Fibroblast of lung (primary cell): Measurements from ENCODE around the gene ATG7. TPM values are rescaled to one million over a fixed set of nuclear protein-coding genes. Genes with fewer than 3 reads are reported as not detected.

Experiments
- DNase-seq, 2 donors: peaks; one replicate each; pipeline versions ENCODE4 v3.0.0 to v3.0.0-alpha.2; 2010; ENCODE audit warnings: low read depth in 2 of 2
- H2AFZ ChIP-seq: 2 replicates; pipeline ENCODE4 v1.5.1; 2012; ENCODE audit warnings: low read length, control low read depth, inconsistent platforms
- H3K27ac ChIP-seq: 2 replicates; pipeline ENCODE4 v1.5.1; 2011; ENCODE audit warnings: low read length, control low read depth; ENCODE audit not compliant: insufficient read depth
- H3K27me3 ChIP-seq: 2 replicates; pipeline ENCODE4 v1.5.1; 2011; ENCODE audit warnings: mild to moderate bottlenecking, low read length; ENCODE audit not compliant: control insufficient read depth, insufficient read depth
- H3K36me3 ChIP-seq: 2 replicates; pipeline ENCODE4 v1.5.1; 2011; ENCODE audit warnings: low read length; ENCODE audit not compliant: control insufficient read depth, insufficient read depth
- H3K4me1 ChIP-seq: 2 replicates; pipeline ENCODE4 v1.5.1; 2011; ENCODE audit warnings: low read length; ENCODE audit not compliant: control insufficient read depth, insufficient read depth; ENCODE audit errors: extremely low read depth
- H3K4me2 ChIP-seq: 2 replicates; pipeline ENCODE4 v1.5.1; 2011; ENCODE audit warnings: low read length, control low read depth; ENCODE audit not compliant: insufficient read depth; ENCODE audit errors: extremely low read depth
- H3K4me3 ChIP-seq, 4 experiments: fragments of 200-600 bp in 1 of 4; sonication (generic) in 1 of 4; replicated peaks in 1 of 4; 2 replicates each; pipeline ENCODE4 v1.5.1; 2011 to 2016; ENCODE audit warnings: low read length in 4 of 4, low read depth in 3 of 4, mild to moderate bottlenecking in 3 of 4, control low read depth in 2 of 4, inconsistent platforms in 1 of 4, mixed read lengths in 1 of 4; ENCODE audit not compliant: insufficient read depth in 1 of 4; ENCODE audit errors: control extremely low read depth in 1 of 4
- H3K79me2 ChIP-seq: 2 replicates; pipeline ENCODE4 v1.5.1; 2012; ENCODE audit warnings: mild to moderate bottlenecking, low read length, inconsistent platforms; ENCODE audit not compliant: control insufficient read depth, insufficient read depth
- H3K9ac ChIP-seq: 2 replicates; pipeline ENCODE4 v1.5.1; 2011; ENCODE audit warnings: mild to moderate bottlenecking, low read length, control low read depth; ENCODE audit not compliant: insufficient read depth
- H3K9me3 ChIP-seq: 2 replicates; pipeline ENCODE4 v1.5.1; 2012; ENCODE audit warnings: low read depth, low read length; ENCODE audit not compliant: control insufficient read depth, insufficient read depth
- H4K20me1 ChIP-seq: 2 replicates; pipeline ENCODE4 v1.5.1; 2011; ENCODE audit warnings: low read length; ENCODE audit not compliant: control insufficient read depth, insufficient read depth; ENCODE audit errors: extremely low read depth
- CTCF ChIP-seq, 2 donors: IDR thresholded peaks in 1 of 2; conservative IDR thresholded peaks in 1 of 2; 1 replicate in 1 of 2; 2 replicates in 1 of 2; pipeline ENCODE4 v1.5.1; 2011 to 2012; ENCODE audit warnings: low read length in 2 of 2, control low read depth in 1 of 2, inconsistent platforms in 1 of 2, low read depth in 1 of 2, mild to moderate bottlenecking in 1 of 2
- EZH2 ChIP-seq: IDR thresholded peaks from 2 replicates; pipeline ENCODE4 v1.5.1; 2012; ENCODE audit warnings: low read length, control low read depth, mild to moderate bottlenecking; ENCODE audit errors: missing control alignments
- polyA plus RNA-seq, 2 donors: library from polyadenylated mRNA; depleted of rRNA in 1 of 2; stranded (reverse) in 1 of 2; unstranded in 1 of 2; fragments of >200 nt; gene quantifications; 2 replicates each; pipeline ENCODE4 v1.2.1, GENCODE V29; 2011 to 2012; ENCODE audit warnings: missing spikeins in 1 of 2
- total RNA-seq: library from RNA; depleted of rRNA; stranded (reverse); fragments of >200 nt; gene quantifications from 2 replicates; pipeline ENCODE4 v1.2.1, GENCODE V29; 2014

Gene ATG7
- total and polyA plus RNA-seq, 2 donors (not counting 1 experiment from before 2014, with no cell fraction given): 50.8 to 56.5 TPM

- Histone ChIP-seq H2AFZ (no peak overlapping the region), H3K27ac (no peak overlapping the region), H3K27me3 (no peaks in the 10 kb centered on the region), H3K79me2 (no peaks in the 10 kb centered on the region), H3K9me3 (no peaks in the 10 kb centered on the region), H4K20me1 (no peaks in the 10 kb centered on the region), H3K36me3 (no peaks in the 10 kb centered on the region), H3K4me1 (peaks cover 4% of the 10 kb centered on the region), H3K4me3 (no peak overlapping the region), H3K9ac (no peak overlapping the region), H3K4me2 (no peak overlapping the region)
- no peak for DNase-seq
- TF ChIP-seq EZH2: no peak
- no peak for TF ChIP-seq CTCF (conservative IDR thresholded peaks at IDR 0.05 in 1 of 2, IDR thresholded peaks at IDR 0.05 in 1 of 2; ENCODE audit: low read depth in 1 of 2, low read length in 2 of 2)
Measured at GRCh38 chr3:11435440-11436165, 163.4 kb downstream of the ATG7 start.

- DNase-seq: no peak
- Histone ChIP-seq H3K9ac (no peak overlapping the region), H3K79me2 (no peaks in the 10 kb centered on the region), H3K4me2 (no peak overlapping the region), H3K36me3 (no peaks in the 10 kb centered on the region), H3K27me3 (no peaks in the 10 kb centered on the region), H4K20me1 (no peaks in the 10 kb centered on the region), H3K9me3 (no peaks in the 10 kb centered on the region), H3K27ac (no peak overlapping the region), H2AFZ (no peak overlapping the region), H3K4me3 (no peak overlapping the region), H3K4me1 (peaks cover 4% of the 10 kb centered on the region)
- TF ChIP-seq CTCF (conservative IDR thresholded peaks at IDR 0.05 in 1 of 2, IDR thresholded peaks at IDR 0.05 in 1 of 2; ENCODE audit: low read depth in 1 of 2, low read length in 2 of 2) (no peak), EZH2 (no peak)
Measured at GRCh38 chr3:11436775-11437174, 164.6 kb downstream of the ATG7 start.

- TF ChIP-seq EZH2: no peak
- TF ChIP-seq CTCF (conservative IDR thresholded peaks at IDR 0.05 in 1 of 2, IDR thresholded peaks at IDR 0.05 in 1 of 2; ENCODE audit: low read depth in 1 of 2, low read length in 2 of 2): no peak
- Histone ChIP-seq H3K9ac (no peak overlapping the region), H3K4me1 (peaks cover 4% of the 10 kb centered on the region), H3K79me2 (no peaks in the 10 kb centered on the region), H3K27me3 (no peaks in the 10 kb centered on the region), H3K4me2 (no peak overlapping the region), H4K20me1 (no peaks in the 10 kb centered on the region), H3K27ac (no peak overlapping the region), H3K9me3 (no peaks in the 10 kb centered on the region), H3K36me3 (no peaks in the 10 kb centered on the region), H2AFZ (no peak overlapping the region), H3K4me3 (no peak overlapping the region)
- DNase-seq: no peak
Measured at GRCh38 chr3:11437506-11437905, 165.3 kb downstream of the ATG7 start.
